SH-SY5Y (cell line): ENCODE results near the gene SFT2D1.

Experiments
- GATA2 ChIP-seq: IDR thresholded peaks from 2 replicates; pipeline ENCODE4 v1.6.1; 2011; ENCODE audit warnings: mild to moderate bottlenecking, low read depth, low read length
- GATA3 ChIP-seq: IDR thresholded peaks from 2 replicates; pipeline ENCODE4 v1.6.1; 2011; ENCODE audit warnings: low read depth, mild to moderate bottlenecking, low read length, moderate library complexity

DNA sequence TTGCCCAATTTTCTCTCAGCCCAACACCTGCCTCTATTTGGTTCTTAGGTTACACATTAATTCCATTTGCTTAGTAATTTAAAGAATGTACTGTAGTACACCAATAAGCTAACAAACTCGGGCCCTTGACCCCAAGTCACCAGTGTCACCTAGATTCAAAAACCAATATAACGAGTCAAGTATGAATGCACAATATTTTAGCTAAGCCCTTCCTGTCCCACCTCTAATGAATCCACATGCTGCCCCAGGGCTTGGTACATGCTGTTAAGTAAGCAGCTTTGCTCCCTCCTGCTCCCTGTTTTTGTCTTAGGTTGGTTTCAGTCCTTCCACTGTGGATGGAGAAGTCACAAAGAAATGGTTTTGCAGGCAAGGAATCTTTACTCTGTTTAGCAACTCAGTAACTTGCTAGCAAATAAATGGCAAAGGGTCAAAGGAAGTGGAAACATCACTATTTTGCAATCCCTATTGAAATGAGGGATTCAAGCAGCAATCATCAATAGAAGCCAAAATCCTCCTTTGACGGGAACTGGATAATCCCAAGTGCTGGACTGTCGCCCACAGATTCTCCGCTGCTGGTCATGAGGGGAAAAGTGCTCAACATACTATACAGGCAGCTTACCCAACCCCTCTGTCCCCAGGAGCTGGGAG, 45.4 kb upstream of the SFT2D1 start:
- TF ChIP-seq GATA2, result no peak
- no peak for TF ChIP-seq GATA3
